NK-92 (cell line): ENCODE data around the gene MRPS34.

Source experiments
- DNase-seq: peaks from one replicate; lab custom pipeline; 2025; ENCODE audit not compliant: unreplicated experiment; lab: John Stamatoyannopoulos, UW

The MRPS34 gene

GRCh38 chr16:1771188-1771863 lies 1.6 kb downstream of the MRPS34 start, which contains the start of gene NME3:
Gene NME3, minus strand, starts transcription at chr16:1771543. Its CDS starts 9 bp downstream, at chr16:1771534.
- no peak for DNase-seq

- DNase-seq, result no peak
These were observed 2.4 kb downstream of the MRPS34 start for GRCh38 chr16:1770328-1771187.

- DNase-seq, result no peak
These were observed 3.3 kb downstream of the MRPS34 start for GRCh38 chr16:1769402-1770300.

GRCh38 chr16:1768767-1769401 lies 4.0 kb downstream of the MRPS34 start:
- DNase-seq, result no peak

DNA sequence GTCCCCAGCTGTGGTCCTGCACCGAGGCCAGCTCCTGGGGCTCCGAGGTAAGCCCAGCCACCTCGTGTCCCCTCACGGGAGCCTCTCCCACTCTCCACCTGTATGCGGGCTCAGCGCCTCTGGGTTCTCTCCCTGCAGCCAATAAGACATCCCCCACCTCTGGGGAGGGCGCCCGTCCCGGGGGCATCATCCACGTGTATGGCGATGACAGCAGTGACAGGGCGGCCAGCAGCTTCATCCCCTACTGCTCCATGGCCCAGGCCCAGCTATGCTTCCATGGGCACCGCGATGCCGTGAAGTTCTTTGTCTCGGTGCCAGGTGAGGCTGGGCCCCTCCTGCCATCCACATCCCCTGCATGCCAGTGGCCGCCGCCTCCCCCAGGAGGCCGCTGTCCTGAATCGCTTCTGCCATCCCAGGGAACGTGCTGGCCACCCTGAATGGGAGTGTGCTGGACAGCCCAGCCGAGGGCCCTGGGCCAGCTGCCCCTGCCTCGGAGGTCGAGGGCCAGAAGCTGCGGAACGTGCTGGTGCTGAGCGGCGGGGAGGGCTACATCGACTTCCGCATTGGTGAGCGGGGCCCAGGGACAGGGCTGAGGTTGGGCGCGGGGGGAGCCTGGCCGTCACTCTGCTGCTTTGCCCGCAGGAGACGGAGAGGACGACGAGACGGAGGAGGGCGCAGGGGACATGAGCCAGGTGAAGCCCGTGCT lies 4.7 kb downstream of the MRPS34 start:
- no peak for DNase-seq

GRCh38 chr16:1767116-1767994 lies 5.6 kb downstream of the MRPS34 start:
- DNase-seq, result no peak

DNA sequence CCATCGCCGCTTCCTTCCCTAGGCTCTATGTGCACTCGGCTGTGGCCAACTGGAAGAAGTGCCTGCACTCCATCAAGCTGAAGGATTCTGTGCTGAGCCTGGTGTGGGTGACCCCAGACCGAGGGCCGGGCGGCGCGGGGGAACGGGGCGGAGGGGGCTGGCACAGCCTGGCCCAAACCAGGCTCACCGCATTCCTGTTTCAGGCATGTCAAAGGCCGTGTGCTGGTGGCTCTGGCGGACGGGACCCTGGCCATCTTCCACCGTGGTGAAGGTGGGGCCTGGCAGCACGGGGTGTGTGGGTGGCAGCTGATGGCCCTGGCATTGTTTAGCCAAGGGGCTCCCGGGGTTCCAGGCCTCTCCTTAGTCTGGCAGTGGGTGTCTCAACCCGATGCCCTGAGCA lies 6.2 kb downstream of the MRPS34 start:
- no peak for DNase-seq

DNA sequence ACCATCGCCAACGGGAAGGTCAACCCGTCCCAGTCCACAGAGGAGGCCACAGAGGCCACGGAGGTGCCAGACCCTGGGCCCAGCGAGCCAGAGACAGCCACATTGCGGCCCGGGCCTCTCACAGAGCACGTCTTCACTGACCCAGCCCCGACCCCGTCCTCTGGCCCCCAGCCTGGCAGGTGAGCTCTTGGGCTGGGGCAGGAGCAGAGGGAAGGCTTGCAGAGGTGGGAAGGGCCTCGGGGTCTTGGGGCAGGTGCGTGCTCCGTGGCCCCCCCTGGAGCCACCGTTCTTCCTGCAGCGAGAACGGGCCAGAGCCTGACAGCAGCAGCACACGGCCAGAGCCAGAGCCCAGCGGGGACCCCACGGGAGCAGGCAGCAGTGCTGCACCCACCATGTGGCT lies 6.7 kb downstream of the MRPS34 start:
- DNase-seq, result no peak

DNA sequence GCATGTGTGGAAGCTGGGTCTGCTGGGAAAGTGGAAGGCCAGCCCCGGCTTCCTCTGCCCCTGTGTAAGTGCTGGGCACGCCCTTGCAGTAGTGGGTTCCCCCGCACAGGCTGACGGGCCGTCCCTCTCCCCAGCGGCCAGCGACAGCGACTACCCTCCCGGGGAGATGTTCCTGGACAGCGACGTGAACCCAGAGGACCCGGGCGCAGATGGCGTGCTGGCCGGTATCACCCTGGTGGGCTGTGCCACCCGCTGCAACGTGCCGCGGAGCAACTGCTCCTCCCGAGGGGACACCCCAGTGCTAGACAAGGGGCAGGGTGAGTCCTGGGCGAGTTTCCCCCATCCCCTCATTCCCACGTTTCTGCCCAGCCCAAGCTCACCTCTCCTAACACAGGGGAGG lies 7.1 kb downstream of the MRPS34 start:
- no peak for DNase-seq

- no peak for DNase-seq
These were observed 8.0 kb downstream of the MRPS34 start for GRCh38 chr16:1764971-1765370.

DNA sequence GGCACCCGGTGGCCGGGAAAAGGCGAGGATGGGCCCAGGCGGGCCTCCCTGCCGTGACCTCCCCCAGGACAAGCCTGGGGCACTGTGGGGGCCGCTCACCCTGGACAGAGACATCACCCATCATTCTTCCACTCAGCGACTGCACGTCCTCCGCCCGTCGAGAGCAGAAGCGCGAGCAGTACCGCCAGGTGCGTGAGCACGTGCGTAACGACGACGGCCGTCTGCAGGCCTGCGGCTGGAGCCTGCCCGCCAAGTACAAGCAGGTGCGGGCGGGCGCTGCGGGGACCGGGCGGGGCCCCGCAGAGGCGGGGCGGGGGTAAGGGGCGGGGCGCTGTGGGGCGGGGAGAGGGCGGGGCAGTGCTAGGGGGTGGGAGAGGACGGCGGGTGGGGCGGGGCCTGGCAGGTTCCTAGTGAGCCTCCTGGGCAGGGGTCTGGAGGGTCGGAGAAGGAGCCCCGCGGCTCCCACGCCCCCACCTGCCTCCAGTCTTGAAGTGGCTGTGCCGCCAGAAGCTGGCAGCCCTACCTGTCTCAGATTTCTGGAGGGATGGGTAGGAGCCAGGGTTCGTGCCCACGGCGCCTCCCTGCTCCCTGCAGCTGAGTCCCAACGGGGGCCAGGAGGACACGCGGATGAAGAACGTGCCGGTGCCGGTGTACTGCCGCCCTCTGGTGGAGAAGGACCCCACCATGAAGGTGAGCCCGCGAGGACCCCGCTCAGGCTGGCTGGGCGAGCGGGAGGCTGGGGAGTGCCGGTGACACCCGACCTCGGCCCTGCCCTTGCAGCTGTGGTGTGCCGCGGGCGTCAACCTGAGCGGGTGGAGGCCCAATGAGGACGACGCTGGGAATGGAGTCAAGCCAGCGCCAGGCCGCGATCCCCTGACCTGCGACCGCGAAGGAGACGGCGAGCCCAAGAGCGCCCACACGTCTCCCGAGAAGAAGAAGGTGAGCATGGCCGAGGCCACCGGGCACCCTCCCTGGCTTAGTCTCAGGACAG lies 9.1 kb downstream of the MRPS34 start:
- DNase-seq, result no peak

GRCh38 chr16:1762879-1763520 lies 9.9 kb downstream of the MRPS34 start:
- DNase-seq, result no peak

- no peak for DNase-seq
These were observed 10.6 kb downstream of the MRPS34 start for GRCh38 chr16:1762196-1762878.

- DNase-seq, result no peak
These were observed 11.2 kb downstream of the MRPS34 start for GRCh38 chr16:1761751-1762150.

- DNase-seq, result no peak
These were observed 12.0 kb downstream of the MRPS34 start for GRCh38 chr16:1760911-1761310.

DNA sequence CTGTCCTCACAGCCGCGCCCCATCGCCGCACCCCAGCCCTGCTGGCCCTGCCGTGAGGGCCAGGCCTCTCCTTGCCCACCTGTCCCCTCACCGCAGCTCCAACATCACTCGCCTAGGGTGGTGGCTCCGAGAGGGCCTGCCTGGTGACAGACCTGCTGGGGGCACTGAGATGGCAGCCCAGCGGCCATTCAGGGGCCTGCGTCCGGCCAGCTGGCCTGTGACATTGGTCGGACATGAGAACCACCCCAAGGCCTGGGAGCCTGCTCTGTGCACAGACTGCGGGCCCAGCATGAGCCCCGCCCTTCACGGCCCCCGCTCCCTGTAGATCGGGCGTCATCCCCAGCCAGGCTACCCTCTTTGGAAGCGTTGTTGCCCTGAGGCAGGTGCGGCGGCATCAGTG lies 13.4 kb downstream of the MRPS34 start:
- DNase-seq, result no peak

- no peak for DNase-seq
These were observed 14.0 kb downstream of the MRPS34 start for GRCh38 chr16:1758923-1759322.
